Suprapubic skin (tissue), 4 donors: ENCODE measurements around the gene SNRNP70. TPM values are rescaled to one million over a fixed set of nuclear protein-coding genes. Genes with fewer than 3 reads are reported as not detected.

Experiments
- DNase-seq, 2 donors: peaks; one replicate each; pipeline ENCODE4 v3.0.0-alpha.2; 2019; ENCODE audit warnings: low spot score in 2 of 2
- H3K27ac ChIP-seq: fragments of 200-600 bp; sonication (generic); one replicate; pipeline ENCODE4 v1.5.1; 2019
- H3K27me3 ChIP-seq: fragments of 200-600 bp; sonication (generic); one replicate; pipeline ENCODE4 v1.5.1; 2019
- H3K36me3 ChIP-seq: fragments of 200-600 bp; sonication (generic); one replicate; pipeline ENCODE4 v1.5.1; 2019
- H3K4me1 ChIP-seq: fragments of 200-600 bp; sonication (generic); one replicate; pipeline ENCODE4 v1.5.1; 2019
- H3K4me3 ChIP-seq: fragments of 200-600 bp; sonication (generic); one replicate; pipeline ENCODE4 v1.5.1; 2019; ENCODE audit warnings: mild to moderate bottlenecking
- H3K9me3 ChIP-seq: fragments of 200-600 bp; sonication (generic); one replicate; pipeline ENCODE4 v1.5.1; 2019
- EP300 ChIP-seq: sonication (generic); formaldehyde crosslinking; IDR thresholded peaks from one replicate; pipeline ENCODE4 v1.6.1; 2017; ENCODE audit warnings: antibody characterized with exemption
- POLR2A ChIP-seq, 2 donors: fragments of 450-650 bp; IDR thresholded peaks; one replicate each; pipeline ENCODE4 v1.6.1; 2017; ENCODE audit warnings: antibody characterized with exemption in 2 of 2, mild to moderate bottlenecking in 2 of 2, moderate library complexity in 2 of 2
- POLR2AphosphoS5 ChIP-seq, 3 donors: sonication (generic); formaldehyde crosslinking; IDR thresholded peaks; one replicate each; pipeline ENCODE4 v1.6.1; 2017; ENCODE audit warnings: antibody characterized with exemption in 3 of 3
- WGBS: methylation state at CpG from one replicate; pipeline ENCODE4 v1.1.5; 2018; 5-methylcytosine and 5-hydroxymethylcytosine counted together
- total RNA-seq, 4 donors: library from RNA; depleted of rRNA; stranded (reverse); fragments of >200 nt; gene quantifications; one replicate each; pipeline ENCODE4 v1.1.0, GENCODE V29; 2016
- TF ChIP-seq, protein P1 (sequence below), 2 donors: fragments of 200-600 bp in 1 of 2; fragments of 450-650 bp in 1 of 2; sonication (generic) in 1 of 2; IDR thresholded peaks; one replicate each; pipeline ENCODE4 v1.5.1; 2016 to 2019; ENCODE audit warnings: antibody characterized with exemption in 2 of 2, mild to moderate bottlenecking in 1 of 2, moderate library complexity in 1 of 2

The SNRNP70 gene
- total RNA-seq, 4 donors from 2014 or later: 207 to 788 (median 322) TPM

DNA sequence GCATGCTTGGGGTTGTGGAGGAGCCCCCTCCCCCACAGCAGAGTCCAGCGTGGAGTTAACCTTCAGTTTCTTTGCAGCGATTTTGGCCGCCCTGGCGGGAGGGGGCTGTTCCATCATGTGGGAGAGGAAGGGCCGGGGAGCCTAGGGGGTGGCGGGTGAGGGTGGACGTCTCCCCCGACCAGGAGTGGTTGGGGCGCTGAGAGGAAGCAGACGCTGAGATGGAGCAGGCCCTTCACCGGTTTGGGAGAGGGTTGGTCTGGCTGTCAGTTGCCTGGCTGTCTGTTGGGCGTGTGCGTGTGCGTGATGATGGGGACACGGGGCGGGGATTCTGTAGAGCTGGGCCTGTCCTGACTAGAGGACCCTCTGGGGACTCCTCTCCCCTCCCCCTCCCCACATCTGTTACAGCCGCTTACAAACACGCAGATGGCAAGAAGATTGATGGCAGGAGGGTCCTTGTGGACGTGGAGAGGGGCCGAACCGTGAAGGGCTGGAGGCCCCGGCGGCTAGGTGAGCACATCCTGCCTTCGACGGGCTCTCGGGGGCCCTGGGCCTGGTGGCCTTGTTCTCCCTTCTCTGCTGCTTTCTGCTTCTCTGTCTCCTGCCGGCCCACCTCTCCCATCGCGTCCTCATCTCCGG is 19.1 kb downstream of the SNRNP70 start:
- 80% methylated on average over 30 of the region's 30 CpGs for WGBS
- DNase-seq: no peak
- H3K36me3 ChIP-seq: peaks cover 99% of the 10 kb centered on the region

DNA sequence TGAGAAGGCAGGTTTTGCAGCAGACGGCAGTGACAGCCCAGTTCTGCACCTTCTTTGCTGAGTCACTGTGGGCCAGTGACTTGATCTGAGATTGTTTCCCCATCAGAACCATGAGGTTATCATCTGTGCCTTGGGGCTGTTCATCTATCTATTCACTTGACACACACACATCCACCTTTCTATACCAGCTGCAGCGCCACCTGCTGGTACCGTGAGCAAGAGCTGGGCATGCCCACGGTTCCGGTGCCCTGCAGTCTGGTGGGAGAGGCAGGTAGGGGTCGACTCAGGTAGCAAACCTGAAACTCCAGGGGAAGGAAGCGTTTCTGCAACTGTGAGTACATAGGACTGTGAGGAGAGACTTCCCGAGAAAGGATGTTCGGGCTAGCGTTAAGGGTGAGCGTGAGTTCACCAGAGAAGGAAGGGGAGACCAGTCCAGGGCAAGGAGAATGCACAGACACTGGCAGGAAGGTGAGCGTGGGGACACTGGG is 21.4 kb downstream of the SNRNP70 start:
- Histone ChIP-seq H3K36me3 (peaks cover 75% of the 10 kb centered on the region), H3K27me3 (no peaks in the 10 kb centered on the region), H3K27ac (no peak overlapping the region), H3K4me3 (no peak overlapping the region), H3K4me1 (peaks cover 12% of the 10 kb centered on the region), H3K9me3 (no peaks in the 10 kb centered on the region)
- 60% methylated on average over 12 of the region's 12 CpGs for WGBS
- no peak for TF ChIP-seq POLR2A (IDR thresholded peaks at IDR 0.05)
- TF ChIP-seq, protein P1, sequence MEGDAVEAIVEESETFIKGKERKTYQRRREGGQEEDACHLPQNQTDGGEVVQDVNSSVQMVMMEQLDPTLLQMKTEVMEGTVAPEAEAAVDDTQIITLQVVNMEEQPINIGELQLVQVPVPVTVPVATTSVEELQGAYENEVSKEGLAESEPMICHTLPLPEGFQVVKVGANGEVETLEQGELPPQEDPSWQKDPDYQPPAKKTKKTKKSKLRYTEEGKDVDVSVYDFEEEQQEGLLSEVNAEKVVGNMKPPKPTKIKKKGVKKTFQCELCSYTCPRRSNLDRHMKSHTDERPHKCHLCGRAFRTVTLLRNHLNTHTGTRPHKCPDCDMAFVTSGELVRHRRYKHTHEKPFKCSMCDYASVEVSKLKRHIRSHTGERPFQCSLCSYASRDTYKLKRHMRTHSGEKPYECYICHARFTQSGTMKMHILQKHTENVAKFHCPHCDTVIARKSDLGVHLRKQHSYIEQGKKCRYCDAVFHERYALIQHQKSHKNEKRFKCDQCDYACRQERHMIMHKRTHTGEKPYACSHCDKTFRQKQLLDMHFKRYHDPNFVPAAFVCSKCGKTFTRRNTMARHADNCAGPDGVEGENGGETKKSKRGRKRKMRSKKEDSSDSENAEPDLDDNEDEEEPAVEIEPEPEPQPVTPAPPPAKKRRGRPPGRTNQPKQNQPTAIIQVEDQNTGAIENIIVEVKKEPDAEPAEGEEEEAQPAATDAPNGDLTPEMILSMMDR (IDR thresholded peaks at IDR 0.05): peak; percentile 45 to 80
- no peak for TF ChIP-seq EP300
- TF ChIP-seq POLR2AphosphoS5 (IDR thresholded peaks at IDR 0.05): no peak
- DNase-seq: no peak

More for the DNA sequence above, 19.1 kb downstream of the SNRNP70 start:
- Histone ChIP-seq H3K4me3 (no peak overlapping the region), H3K27ac (no peak overlapping the region), H3K9me3 (no peaks in the 10 kb centered on the region), H3K4me1 (peaks cover 4% of the 10 kb centered on the region), H3K27me3 (no peaks in the 10 kb centered on the region)
- no peak for TF ChIP-seq POLR2A (IDR thresholded peaks at IDR 0.05)
- TF ChIP-seq POLR2AphosphoS5 (IDR thresholded peaks at IDR 0.05): no peak

DNA sequence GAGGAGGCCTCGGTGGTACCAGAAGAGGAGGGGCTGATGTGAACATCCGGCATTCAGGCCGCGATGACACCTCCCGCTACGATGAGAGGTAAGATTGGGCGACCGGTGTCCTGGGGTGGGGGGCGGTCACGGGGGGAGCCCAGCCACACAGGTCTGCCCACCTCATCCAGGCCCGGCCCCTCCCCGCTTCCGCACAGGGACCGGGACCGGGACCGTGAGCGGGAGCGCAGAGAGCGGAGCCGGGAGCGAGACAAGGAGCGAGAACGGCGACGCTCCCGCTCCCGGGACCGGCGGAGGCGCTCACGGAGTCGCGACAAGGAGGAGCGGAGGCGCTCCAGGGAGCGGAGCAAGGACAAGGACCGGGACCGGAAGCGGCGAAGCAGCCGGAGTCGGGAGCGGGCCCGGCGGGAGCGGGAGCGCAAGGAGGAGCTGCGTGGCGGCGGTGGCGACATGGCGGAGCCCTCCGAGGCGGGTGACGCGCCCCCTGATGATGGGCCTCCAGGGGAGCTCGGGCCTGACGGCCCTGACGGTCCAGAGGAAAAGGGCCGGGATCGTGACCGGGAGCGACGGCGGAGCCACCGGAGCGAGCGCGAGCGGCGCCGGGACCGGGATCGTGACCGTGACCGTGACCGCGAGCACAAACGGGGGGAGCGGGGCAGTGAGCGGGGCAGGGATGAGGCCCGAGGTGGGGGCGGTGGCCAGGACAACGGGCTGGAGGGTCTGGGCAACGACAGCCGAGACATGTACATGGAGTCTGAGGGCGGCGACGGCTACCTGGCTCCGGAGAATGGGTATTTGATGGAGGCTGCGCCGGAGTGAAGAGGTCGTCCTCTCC is 22.6 kb downstream of the SNRNP70 start:
- Histone ChIP-seq H3K27me3 (no peaks in the 10 kb centered on the region), H3K4me3 (no peak overlapping the region), H3K27ac (no peak overlapping the region), H3K36me3 (peaks cover 64% of the 10 kb centered on the region), H3K4me1 (peaks cover 12% of the 10 kb centered on the region), H3K9me3 (no peaks in the 10 kb centered on the region)
- WGBS: 96% methylated on average over 93 of the region's 93 CpGs
- TF ChIP-seq, protein P1 (IDR thresholded peaks at IDR 0.05): no peak
- TF ChIP-seq POLR2AphosphoS5 (IDR thresholded peaks at IDR 0.05) (no peak), POLR2A (IDR thresholded peaks at IDR 0.05) (no peak), EP300 (no peak)
- DNase-seq: no peak

DNA sequence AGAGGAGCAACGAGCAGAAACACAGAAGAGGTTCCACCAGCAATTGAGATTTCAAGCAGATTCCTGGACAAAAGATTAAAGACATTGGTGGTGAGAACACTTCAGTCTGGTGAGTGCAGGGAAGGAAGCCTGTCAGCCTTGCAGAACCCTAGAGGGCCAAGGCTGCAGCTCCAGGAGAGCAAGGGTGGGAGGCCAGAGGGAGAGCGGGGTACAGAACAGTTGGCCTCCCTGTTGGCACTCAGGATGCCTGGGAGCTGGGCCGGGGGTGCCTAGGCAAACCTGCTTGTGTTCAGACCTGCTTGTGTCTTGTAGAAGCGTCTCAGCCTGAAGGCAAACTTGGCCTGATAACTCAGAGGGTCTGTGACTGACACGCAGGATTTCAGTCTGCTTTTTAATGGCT is 23.8 kb downstream of the SNRNP70 start:
- TF ChIP-seq EP300 (no peak), POLR2AphosphoS5 (IDR thresholded peaks at IDR 0.05) (no peak), POLR2A (IDR thresholded peaks at IDR 0.05) (no peak)
- TF ChIP-seq, protein P1 (IDR thresholded peaks at IDR 0.05): no peak
- Histone ChIP-seq H3K9me3 (no peaks in the 10 kb centered on the region), H3K4me1 (peaks cover 21% of the 10 kb centered on the region), H3K27ac (no peak overlapping the region), H3K4me3 (no peak overlapping the region), H3K27me3 (no peaks in the 10 kb centered on the region), H3K36me3 (peaks cover 52% of the 10 kb centered on the region)
- DNase-seq: no peak
- WGBS: 70% methylated on average over 5 of the region's 5 CpGs

DNA sequence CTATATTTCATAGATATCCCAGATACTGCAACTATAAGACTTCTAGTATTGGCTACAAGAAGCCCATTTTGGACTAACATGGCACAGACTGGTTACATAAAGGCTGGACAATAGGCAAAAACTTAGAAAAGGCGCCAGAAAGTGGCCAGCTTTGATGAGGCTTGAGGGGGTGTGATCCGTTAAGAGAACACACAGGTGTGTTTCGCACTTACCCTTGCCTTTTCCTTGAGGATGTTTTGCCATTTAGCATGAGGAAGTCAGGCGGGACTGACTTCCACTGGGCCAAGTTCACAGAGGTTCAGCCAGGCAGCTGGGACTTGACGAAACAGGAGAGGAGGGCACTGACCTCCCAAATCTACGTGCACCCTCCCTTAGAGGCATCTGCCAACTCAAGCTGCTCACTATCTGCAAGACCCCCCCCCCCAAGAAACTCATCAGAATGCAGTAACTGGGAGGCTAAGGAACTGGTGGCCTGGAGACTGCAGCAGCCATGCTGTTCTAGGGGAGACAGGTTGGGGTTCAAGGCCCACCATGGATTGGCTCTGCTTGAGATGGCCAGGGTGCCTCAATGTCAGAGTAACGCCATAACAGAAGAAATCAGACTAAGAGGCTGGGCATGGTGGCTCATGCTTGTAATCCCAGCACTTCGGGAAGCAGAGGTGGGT is 24.4 kb downstream of the SNRNP70 start:
- Histone ChIP-seq H3K4me1 (peaks cover 23% of the 10 kb centered on the region), H3K4me3 (no peak overlapping the region), H3K27me3 (no peaks in the 10 kb centered on the region), H3K9me3 (no peaks in the 10 kb centered on the region), H3K27ac (no peak overlapping the region), H3K36me3 (peaks cover 45% of the 10 kb centered on the region)
- WGBS: 72% methylated on average over 8 of the region's 8 CpGs
- TF ChIP-seq POLR2A (IDR thresholded peaks at IDR 0.05) (no peak), POLR2AphosphoS5 (IDR thresholded peaks at IDR 0.05) (no peak), EP300 (no peak)
- TF ChIP-seq, protein P1 (IDR thresholded peaks at IDR 0.05): no peak
- DNase-seq: no peak
